ENCODE results near the gene IRX3. TPM values are rescaled to one million over a fixed set of nuclear protein-coding genes. Genes with fewer than 3 reads are reported as not detected.

Gene IRX3
- total RNA-seq, 1 experiment from 2014 or later, result 17.6 TPM

GRCh38 chr16:54246454-54246821, 40.1 kb downstream of the IRX3 start:
- no peak for DNase-seq (ENCODE audit: unreplicated experiment)
- Mint-ChIP-seq H3K27ac (ENCODE audit: low read depth, unreplicated experiment) (no peak overlapping the region), H3K36me3 (ENCODE audit: insufficient read depth, unreplicated experiment) (no peaks in the 10 kb centered on the region), H3K9me3 (ENCODE audit: unreplicated experiment) (peaks cover 9% of the 10 kb centered on the region), H3K4me1 (ENCODE audit: insufficient read depth, unreplicated experiment) (no peaks in the 10 kb centered on the region), H3K27me3 (ENCODE audit: insufficient read depth, unreplicated experiment) (no peaks in the 10 kb centered on the region), H3K4me3 (ENCODE audit: unreplicated experiment) (no peak overlapping the region)
- CTCF ChIA-PET, result no interaction called here
- TF ChIP-seq CTCF (IDR thresholded peaks at IDR 0.05; ENCODE audit: unreplicated experiment), result no peak
- POLR2A ChIA-PET, result no interaction called here
- no TSS peak for BruUV-seq (replicated peaks)
- intact Hi-C loops (cut with micrococcal nuclease), result no loop called here

DNA sequence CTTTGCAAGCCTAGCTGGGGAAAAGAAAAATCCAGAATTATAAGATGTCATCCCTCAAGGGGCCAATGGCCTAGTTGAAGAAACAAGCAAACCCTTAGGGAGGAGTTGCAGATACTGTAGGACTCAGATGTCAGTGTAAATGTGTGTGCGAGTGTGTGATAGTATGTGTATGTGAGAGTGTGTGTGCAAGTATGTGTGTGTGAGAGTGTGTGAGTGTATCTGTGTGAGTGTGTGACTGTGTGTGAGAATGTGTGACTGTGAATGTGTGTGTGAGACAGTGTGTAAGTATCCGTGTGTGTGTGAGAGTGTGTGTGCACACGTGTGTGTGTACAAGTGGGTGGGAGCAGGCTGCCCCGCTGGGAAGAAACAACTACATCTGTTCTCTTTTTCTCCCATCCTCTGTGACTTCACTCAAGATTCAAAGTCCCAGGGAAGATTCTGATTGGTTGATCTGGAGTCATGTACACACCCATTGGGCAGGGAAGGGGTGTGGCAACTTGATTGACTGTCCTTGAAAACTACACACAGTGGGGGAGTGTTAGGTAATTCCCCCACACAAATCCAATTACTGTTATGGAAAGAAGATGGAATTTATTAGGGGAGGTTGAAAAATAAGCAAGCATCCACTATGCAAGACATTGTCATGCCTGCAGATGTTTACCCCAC, 40.7 kb downstream of the IRX3 start:
- ChIA-PET CTCF (no interaction called here), POLR2A (no interaction called here)
- Mint-ChIP-seq H3K27ac (ENCODE audit: low read depth, unreplicated experiment) (no peak overlapping the region), H3K9me3 (ENCODE audit: unreplicated experiment) (peaks cover 9% of the 10 kb centered on the region), H3K36me3 (ENCODE audit: insufficient read depth, unreplicated experiment) (no peaks in the 10 kb centered on the region), H3K4me3 (ENCODE audit: unreplicated experiment) (no peak overlapping the region), H3K27me3 (ENCODE audit: insufficient read depth, unreplicated experiment) (no peaks in the 10 kb centered on the region), H3K4me1 (ENCODE audit: insufficient read depth, unreplicated experiment) (no peaks in the 10 kb centered on the region)
- intact Hi-C loops (cut with micrococcal nuclease), result no loop called here
- no TSS peak for BruUV-seq (replicated peaks)
- no peak for DNase-seq (ENCODE audit: unreplicated experiment)
- TF ChIP-seq CTCF (IDR thresholded peaks at IDR 0.05; ENCODE audit: unreplicated experiment), result no peak

DNA sequence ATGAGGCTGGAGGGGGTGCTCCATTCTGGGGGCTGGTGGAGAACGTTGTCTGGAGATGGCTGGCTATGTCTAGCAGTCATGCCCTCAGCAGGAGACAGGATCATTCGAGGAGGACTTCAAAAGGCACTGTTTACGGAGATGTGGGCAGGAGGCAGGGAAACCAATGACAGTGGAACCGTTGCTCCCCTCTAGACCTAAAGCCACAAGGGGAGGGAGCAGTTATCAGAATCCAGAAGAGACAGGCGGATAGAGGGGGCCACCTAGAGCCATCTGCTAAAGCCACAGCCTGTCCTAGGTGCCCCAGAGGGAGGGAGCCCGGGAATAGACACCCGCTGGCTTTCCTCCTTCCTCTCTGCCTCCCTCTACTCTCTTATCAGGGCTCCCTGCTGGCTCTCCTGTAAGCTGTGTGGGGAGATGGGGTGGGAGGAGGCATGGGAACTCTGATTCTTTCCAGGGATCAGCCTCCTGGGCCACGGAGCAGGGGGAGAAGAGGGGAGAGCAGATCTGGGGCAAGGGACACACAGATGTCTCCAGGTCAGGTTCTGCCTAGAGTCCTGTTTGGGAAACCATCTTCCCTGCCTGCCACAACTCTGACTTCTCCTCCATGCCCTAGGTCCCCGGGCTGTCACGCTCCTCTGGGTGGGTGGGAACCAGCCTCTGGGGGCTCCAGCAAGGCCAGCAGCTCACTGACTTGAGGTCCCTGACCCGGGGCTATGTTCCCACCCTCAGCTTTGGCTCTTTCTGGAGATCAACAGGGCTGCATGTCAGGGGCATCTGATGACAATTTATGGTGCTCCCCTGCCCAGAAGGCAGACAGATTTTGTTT, 42.3 kb downstream of the IRX3 start:
- Mint-ChIP-seq H3K27ac (ENCODE audit: low read depth, unreplicated experiment) (no peak overlapping the region), H3K36me3 (ENCODE audit: insufficient read depth, unreplicated experiment) (no peaks in the 10 kb centered on the region), H3K9me3 (ENCODE audit: unreplicated experiment) (peaks cover 9% of the 10 kb centered on the region), H3K27me3 (ENCODE audit: insufficient read depth, unreplicated experiment) (no peaks in the 10 kb centered on the region), H3K4me3 (ENCODE audit: unreplicated experiment) (no peak overlapping the region), H3K4me1 (ENCODE audit: insufficient read depth, unreplicated experiment) (no peaks in the 10 kb centered on the region)
- POLR2A ChIA-PET, result interaction anchor here (0.7 kb wide), 1 partner anchor 23 kb away, joined by 4 read pairs; no protein-coding TSS in a partner anchor
- no TSS peak for BruUV-seq (replicated peaks)
- CTCF ChIA-PET, result interaction anchor here (0.6 kb wide), 1 partner anchor 373 kb away, joined by 3 read pairs; no protein-coding TSS in a partner anchor
- intact Hi-C loops (cut with micrococcal nuclease), result no loop called here
- no peak for DNase-seq (ENCODE audit: unreplicated experiment)
- TF ChIP-seq CTCF (IDR thresholded peaks at IDR 0.05; ENCODE audit: unreplicated experiment), result no peak

DNA sequence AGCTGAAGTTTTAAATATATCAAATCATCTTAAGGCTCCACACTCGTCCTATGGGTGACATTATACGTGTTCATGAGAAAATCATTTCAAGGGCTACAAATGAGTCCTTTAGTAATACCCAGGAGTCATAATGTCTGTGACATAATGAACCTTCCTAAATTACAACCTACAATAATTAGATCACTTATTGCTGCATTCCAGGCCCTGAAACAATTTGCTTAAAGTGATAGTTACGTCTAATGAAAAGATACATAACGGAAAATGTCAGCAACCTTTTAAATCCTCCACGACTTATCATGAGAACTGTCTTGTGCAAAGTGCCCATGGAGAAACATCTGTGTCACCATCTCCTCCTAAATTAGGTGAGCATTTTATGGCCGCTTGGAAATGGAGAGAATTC, 43.4 kb downstream of the IRX3 start:
- TF ChIP-seq CTCF (IDR thresholded peaks at IDR 0.05; ENCODE audit: unreplicated experiment), result no peak
- ChIA-PET POLR2A (interaction anchor here (0.7 kb wide), 1 partner anchor 22 kb away, joined by 4 read pairs; no protein-coding TSS in a partner anchor), CTCF (no interaction called here)

More for the DNA sequence above, 43.4 kb downstream of the IRX3 start:
- DNase-seq (ENCODE audit: unreplicated experiment), result no peak
- Mint-ChIP-seq H3K9me3 (ENCODE audit: unreplicated experiment) (peaks cover 9% of the 10 kb centered on the region), H3K27me3 (ENCODE audit: insufficient read depth, unreplicated experiment) (no peaks in the 10 kb centered on the region), H3K4me3 (ENCODE audit: unreplicated experiment) (no peak overlapping the region), H3K27ac (ENCODE audit: low read depth, unreplicated experiment) (no peak overlapping the region), H3K36me3 (ENCODE audit: insufficient read depth, unreplicated experiment) (no peaks in the 10 kb centered on the region), H3K4me1 (ENCODE audit: insufficient read depth, unreplicated experiment) (no peaks in the 10 kb centered on the region)
- BruUV-seq (replicated peaks), result no TSS peak
- intact Hi-C loops (cut with micrococcal nuclease), result no loop called here
